T-helper 1 cell treated with Interleukin-12 subunit alpha and Interleukin-12 subunit beta and Interleukin-4 antibody, amounts not matched to agents 30 μg/mL and 1 μg/mL, for 36 hours (primary cell): ENCODE data around the gene ILRUN.
"Not testable (repeated sequence)": the region's sequence is repeated elsewhere in the genome, so short reads cannot be mapped to it uniquely, and the experiment has no call there.

Source experiments
- H3K27ac Mint-ChIP-seq: one replicate; pipeline ENCODE4 v1.8.0; 2021; ENCODE audit warnings: mild to moderate bottlenecking, mixed read lengths
- H3K27me3 Mint-ChIP-seq: one replicate; pipeline ENCODE4 v1.8.0; 2021; ENCODE audit warnings: low read depth, mixed read lengths
- H3K36me3 Mint-ChIP-seq: one replicate; pipeline ENCODE4 v1.8.0; 2021; ENCODE audit warnings: low read depth, mixed read lengths
- H3K4me1 Mint-ChIP-seq: one replicate; pipeline ENCODE4 v1.8.0; 2021; ENCODE audit warnings: low read depth, mixed read lengths
- H3K4me3 Mint-ChIP-seq: one replicate; pipeline ENCODE4 v1.8.0; 2021; ENCODE audit warnings: mild to moderate bottlenecking, moderate library complexity, mixed read lengths
- H3K9me3 Mint-ChIP-seq: one replicate; pipeline ENCODE4 v1.8.0; 2021; ENCODE audit warnings: mixed read lengths

ILRUN gene

GRCh38 chr6:34717466-34717865 lies 20.9 kb upstream of the ILRUN start:
- no peak overlapping the region for H3K4me3 Mint-ChIP-seq
- H3K9me3 Mint-ChIP-seq = no peaks in the 10 kb centered on the region
- no peaks in the 10 kb centered on the region for H3K4me1 Mint-ChIP-seq
- no peak overlapping the region for H3K27ac Mint-ChIP-seq
- H3K36me3 Mint-ChIP-seq = no peaks in the 10 kb centered on the region
- peaks cover 7% of the 10 kb centered on the region for H3K27me3 Mint-ChIP-seq

GRCh38 chr6:34714663-34715062 lies 18.1 kb upstream of the ILRUN start:
- Mint-ChIP-seq H3K27me3 (peaks cover 7% of the 10 kb centered on the region), H3K4me3 (no peak overlapping the region), H3K36me3 (no peaks in the 10 kb centered on the region), H3K27ac (no peak overlapping the region), H3K9me3 (no peaks in the 10 kb centered on the region), H3K4me1 (no peaks in the 10 kb centered on the region)

- H3K27ac Mint-ChIP-seq, H3K9me3 Mint-ChIP-seq, H3K36me3 Mint-ChIP-seq, H3K4me1 Mint-ChIP-seq, H3K4me3 Mint-ChIP-seq, H3K27me3 Mint-ChIP-seq: not testable (repeated sequence)
Measured at GRCh38 chr6:34712881-34713280, 16.3 kb upstream of the ILRUN start.

- Mint-ChIP-seq H3K27ac (no peak overlapping the region), H3K27me3 (no peaks in the 10 kb centered on the region), H3K36me3 (no peaks in the 10 kb centered on the region), H3K4me3 (no peak overlapping the region), H3K9me3 (no peaks in the 10 kb centered on the region), H3K4me1 (peaks cover 8% of the 10 kb centered on the region)
Measured at GRCh38 chr6:34709386-34709785, 12.8 kb upstream of the ILRUN start.

- Mint-ChIP-seq H3K27ac (no peak overlapping the region), H3K27me3 (no peaks in the 10 kb centered on the region), H3K9me3 (no peaks in the 10 kb centered on the region), H3K4me3 (no peak overlapping the region), H3K36me3 (no peaks in the 10 kb centered on the region), H3K4me1 (peaks cover 8% of the 10 kb centered on the region)
Measured at GRCh38 chr6:34705241-34705640, 8.7 kb upstream of the ILRUN start.

GRCh38 chr6:34701199-34701598 lies 4.6 kb upstream of the ILRUN start:
- H3K27me3 Mint-ChIP-seq = no peaks in the 10 kb centered on the region

GRCh38 chr6:34697904-34698559 lies 1.5 kb upstream of the ILRUN start:
- Mint-ChIP-seq H3K36me3 (peaks cover 7% of the 10 kb centered on the region), H3K9me3 (no peaks in the 10 kb centered on the region), H3K4me1 (peaks cover 35% of the 10 kb centered on the region), H3K4me3 (no peak overlapping the region), H3K27ac (peak overlapping the region; percentile 97), H3K27me3 (no peaks in the 10 kb centered on the region)

More at GRCh38 chr6:34701199-34701598, 4.6 kb upstream of the ILRUN start:
- Mint-ChIP-seq H3K27ac (no peak overlapping the region), H3K4me1 (peaks cover 18% of the 10 kb centered on the region), H3K9me3 (no peaks in the 10 kb centered on the region), H3K36me3 (no peaks in the 10 kb centered on the region), H3K4me3 (no peak overlapping the region)

GRCh38 chr6:34697544-34697836 lies 923 bp upstream of the ILRUN start:
- H3K4me3 Mint-ChIP-seq = peak overlapping the region; percentile 97
- H3K27me3 Mint-ChIP-seq = no peaks in the 10 kb centered on the region
- H3K9me3 Mint-ChIP-seq = no peaks in the 10 kb centered on the region
- H3K4me1 Mint-ChIP-seq = peaks cover 35% of the 10 kb centered on the region
- peaks cover 7% of the 10 kb centered on the region for H3K36me3 Mint-ChIP-seq
- peak overlapping the region; percentile 97 for H3K27ac Mint-ChIP-seq

GRCh38 chr6:34696189-34696738 lies 303 bp downstream of the ILRUN start:
- Mint-ChIP-seq H3K27ac (peak overlapping the region; percentile 81), H3K9me3 (no peaks in the 10 kb centered on the region), H3K36me3 (peaks cover 7% of the 10 kb centered on the region), H3K27me3 (no peaks in the 10 kb centered on the region), H3K4me3 (peak overlapping the region; percentile 97), H3K4me1 (peaks cover 35% of the 10 kb centered on the region)

GRCh38 chr6:34695729-34696188 lies 808 bp downstream of the ILRUN start:
- no peaks in the 10 kb centered on the region for H3K9me3 Mint-ChIP-seq
- peaks cover 7% of the 10 kb centered on the region for H3K36me3 Mint-ChIP-seq
- peaks cover 35% of the 10 kb centered on the region for H3K4me1 Mint-ChIP-seq
- no peaks in the 10 kb centered on the region for H3K27me3 Mint-ChIP-seq
- peak overlapping the region; percentile 81 for H3K27ac Mint-ChIP-seq
- peak overlapping the region; percentile 97 for H3K4me3 Mint-ChIP-seq

GRCh38 chr6:34692280-34692679 lies 4.3 kb downstream of the ILRUN start:
- Mint-ChIP-seq H3K27ac (no peak overlapping the region), H3K9me3 (no peaks in the 10 kb centered on the region), H3K36me3 (peaks cover 17% of the 10 kb centered on the region), H3K27me3 (no peaks in the 10 kb centered on the region), H3K4me3 (no peak overlapping the region), H3K4me1 (peaks cover 33% of the 10 kb centered on the region)

GRCh38 chr6:34689742-34690141 lies 6.8 kb downstream of the ILRUN start:
- no peaks in the 10 kb centered on the region for H3K9me3 Mint-ChIP-seq
- H3K4me3 Mint-ChIP-seq = no peak overlapping the region
- no peak overlapping the region for H3K27ac Mint-ChIP-seq
- peaks cover 26% of the 10 kb centered on the region for H3K4me1 Mint-ChIP-seq
- H3K36me3 Mint-ChIP-seq = peaks cover 18% of the 10 kb centered on the region
- no peaks in the 10 kb centered on the region for H3K27me3 Mint-ChIP-seq

GRCh38 chr6:34688956-34689355 lies 7.6 kb downstream of the ILRUN start:
- Mint-ChIP-seq H3K4me1 (peaks cover 22% of the 10 kb centered on the region), H3K9me3 (no peaks in the 10 kb centered on the region), H3K36me3 (peaks cover 14% of the 10 kb centered on the region), H3K27ac (no peak overlapping the region), H3K4me3 (no peak overlapping the region), H3K27me3 (no peaks in the 10 kb centered on the region)

- H3K4me3 Mint-ChIP-seq = no peak overlapping the region
- no peaks in the 10 kb centered on the region for H3K27me3 Mint-ChIP-seq
- H3K4me1 Mint-ChIP-seq = peaks cover 15% of the 10 kb centered on the region
- no peaks in the 10 kb centered on the region for H3K9me3 Mint-ChIP-seq
- H3K36me3 Mint-ChIP-seq = peaks cover 14% of the 10 kb centered on the region
- no peak overlapping the region for H3K27ac Mint-ChIP-seq
Measured at GRCh38 chr6:34684919-34685318, 11.6 kb downstream of the ILRUN start.

GRCh38 chr6:34684364-34684763 lies 12.2 kb downstream of the ILRUN start:
- Mint-ChIP-seq H3K27ac (no peak overlapping the region), H3K36me3 (peaks cover 13% of the 10 kb centered on the region), H3K9me3 (no peaks in the 10 kb centered on the region), H3K27me3 (no peaks in the 10 kb centered on the region), H3K4me1 (peaks cover 15% of the 10 kb centered on the region), H3K4me3 (no peak overlapping the region)
